Stomach (tissue), 9 donors: ENCODE results near the gene NT5DC1. TPM values are rescaled to one million over a fixed set of nuclear protein-coding genes. Genes with fewer than 3 reads are reported as not detected.

ENCODE experiments used
- DNase-seq, 2 donors: peaks; one replicate each; pipeline versions ENCODE4 v3.0.0 to v3.0.0-alpha.2; 2013 to 2019
- H3K27ac ChIP-seq, 5 donors: fragments of 200-600 bp in 4 of 5; sonication (generic) in 4 of 5; one replicate each; pipeline ENCODE4 v1.5.1; 2013 to 2019; ENCODE audit warnings: mild to moderate bottlenecking in 1 of 5, moderate library complexity in 1 of 5
- H3K27me3 ChIP-seq, 3 donors: fragments of 200-600 bp; sonication (generic); one replicate each; pipeline ENCODE4 v1.5.1; 2017 to 2019; ENCODE audit warnings: mixed run types in 1 of 3
- H3K36me3 ChIP-seq, 4 donors: fragments of 200-600 bp; sonication (generic); 1 replicate in 3 of 4; 2 replicates in 1 of 4; pipeline ENCODE4 v1.5.1; 2016 to 2019
- H3K4me1 ChIP-seq, 4 donors: fragments of 200-600 bp; sonication (generic); one replicate each; pipeline ENCODE4 v1.5.1; 2016 to 2019
- H3K4me3 ChIP-seq, 4 donors: fragments of 200-600 bp; sonication (generic) in 3 of 4; one replicate each; pipeline ENCODE4 v1.5.1; 2016 to 2019; ENCODE audit warnings: mild to moderate bottlenecking in 1 of 4
- H3K9me3 ChIP-seq, 4 donors: fragments of 200-600 bp; sonication (generic); one replicate each; pipeline ENCODE4 v1.5.1; 2016 to 2019
- EP300 ChIP-seq: sonication (generic); formaldehyde crosslinking; IDR thresholded peaks from one replicate; pipeline ENCODE4 v1.6.1; 2017; ENCODE audit warnings: antibody characterized with exemption
- POLR2A ChIP-seq, 4 donors: fragments of 450-650 bp; IDR thresholded peaks; one replicate each; pipeline ENCODE4 v1.6.1; 2016; ENCODE audit warnings: antibody characterized with exemption in 4 of 4, control low read depth in 2 of 4, mild to moderate bottlenecking in 1 of 4, moderate library complexity in 1 of 4
- POLR2AphosphoS5 ChIP-seq, 3 donors: sonication (generic); formaldehyde crosslinking; IDR thresholded peaks; one replicate each; pipeline ENCODE4 v1.6.1; 2016; ENCODE audit warnings: antibody characterized with exemption in 3 of 3
- WGBS, 5 donors: extraction: QIAGEN DNeasy Blood & Tissue Kit in 3 of 5; methylation state at CpG; one replicate each; pipeline versions ENCODE4 v1.1.5 to v1.1.7; 2013 to 2018; 5-methylcytosine and 5-hydroxymethylcytosine counted together
- intact Hi-C: fragments of 100-400 bp; cut with DNase I; formaldehyde crosslinking; loops from one replicate; pipeline ENCODE4 v1.15.1; 2023; ENCODE audit warnings: low total_unique reads
- polyA plus RNA-seq, 3 donors: library from polyadenylated mRNA; stranded (reverse); fragments of 200-250 nt; gene quantifications; one replicate each; pipeline ENCODE4 v1.2.3, GENCODE V29; 2013
- total RNA-seq, 5 donors: library from RNA; depleted of rRNA; stranded (reverse); fragments of >200 nt; gene quantifications; one replicate each; pipeline versions ENCODE4 v1.1.0 to v1.2.3, GENCODE V29; 2014 to 2016
- TF ChIP-seq, protein P1 (sequence below), 7 experiments: fragments of 450-650 bp in 4 of 7; fragments of 200-600 bp in 3 of 7; sonication (generic) in 3 of 7; IDR thresholded peaks; one replicate each; pipeline ENCODE4 v1.5.1; 2016 to 2019; ENCODE audit warnings: antibody characterized with exemption in 7 of 7, control low read depth in 2 of 7, mild to moderate bottlenecking in 1 of 7
- donor health status: healthy with polysubstance abuse.
- donor health status: Bipolar disorder and iron deficiency.
- donor health status: healthy.

Gene NT5DC1
- total and polyA plus RNA-seq, 8 donors, result 8.0 to 136 (median 17.4) TPM

DNA sequence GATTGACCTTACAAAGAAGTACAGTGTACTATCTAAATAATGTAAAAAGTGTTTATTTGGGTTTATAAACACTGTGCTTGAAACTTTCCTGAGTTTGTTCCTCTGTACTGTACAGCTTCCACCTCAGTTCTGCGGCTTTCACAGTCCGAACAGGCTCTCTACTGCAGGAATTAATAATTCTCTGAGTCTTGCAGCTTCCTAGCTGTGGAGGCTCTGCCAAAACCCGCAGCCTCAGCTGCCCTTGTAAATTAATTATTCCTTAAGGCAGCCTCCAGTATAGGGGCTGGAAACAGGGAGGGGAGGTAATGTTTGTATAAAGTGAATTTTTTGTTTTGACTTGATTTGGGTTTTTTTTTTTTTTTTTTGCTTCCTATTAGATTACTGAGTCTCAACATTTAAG lies 134.0 kb downstream of the NT5DC1 start:
- no peaks in the 10 kb centered on the region for H3K9me3 ChIP-seq
- TF ChIP-seq, protein P1, sequence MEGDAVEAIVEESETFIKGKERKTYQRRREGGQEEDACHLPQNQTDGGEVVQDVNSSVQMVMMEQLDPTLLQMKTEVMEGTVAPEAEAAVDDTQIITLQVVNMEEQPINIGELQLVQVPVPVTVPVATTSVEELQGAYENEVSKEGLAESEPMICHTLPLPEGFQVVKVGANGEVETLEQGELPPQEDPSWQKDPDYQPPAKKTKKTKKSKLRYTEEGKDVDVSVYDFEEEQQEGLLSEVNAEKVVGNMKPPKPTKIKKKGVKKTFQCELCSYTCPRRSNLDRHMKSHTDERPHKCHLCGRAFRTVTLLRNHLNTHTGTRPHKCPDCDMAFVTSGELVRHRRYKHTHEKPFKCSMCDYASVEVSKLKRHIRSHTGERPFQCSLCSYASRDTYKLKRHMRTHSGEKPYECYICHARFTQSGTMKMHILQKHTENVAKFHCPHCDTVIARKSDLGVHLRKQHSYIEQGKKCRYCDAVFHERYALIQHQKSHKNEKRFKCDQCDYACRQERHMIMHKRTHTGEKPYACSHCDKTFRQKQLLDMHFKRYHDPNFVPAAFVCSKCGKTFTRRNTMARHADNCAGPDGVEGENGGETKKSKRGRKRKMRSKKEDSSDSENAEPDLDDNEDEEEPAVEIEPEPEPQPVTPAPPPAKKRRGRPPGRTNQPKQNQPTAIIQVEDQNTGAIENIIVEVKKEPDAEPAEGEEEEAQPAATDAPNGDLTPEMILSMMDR (IDR thresholded peaks at IDR 0.05), result no peak
- no peak for TF ChIP-seq POLR2A (IDR thresholded peaks at IDR 0.05)
- H3K27me3 ChIP-seq, result no peaks in the 10 kb centered on the region
- peak in 1 of 2 donors; percentile 17 for DNase-seq
- H3K4me3 ChIP-seq, result no peak overlapping the region
- peaks cover 4 to 36% (median 29%) of the 10 kb centered on the region in 4 donors for H3K36me3 ChIP-seq
- WGBS, 5 donors, result 68 to 80% (median 70%) methylated on average over 3 of the region's 3 CpGs
- no peak overlapping the region for H3K27ac ChIP-seq
- no peaks in the 10 kb centered on the region for H3K4me1 ChIP-seq
- intact Hi-C loops, result no loop called here

DNA sequence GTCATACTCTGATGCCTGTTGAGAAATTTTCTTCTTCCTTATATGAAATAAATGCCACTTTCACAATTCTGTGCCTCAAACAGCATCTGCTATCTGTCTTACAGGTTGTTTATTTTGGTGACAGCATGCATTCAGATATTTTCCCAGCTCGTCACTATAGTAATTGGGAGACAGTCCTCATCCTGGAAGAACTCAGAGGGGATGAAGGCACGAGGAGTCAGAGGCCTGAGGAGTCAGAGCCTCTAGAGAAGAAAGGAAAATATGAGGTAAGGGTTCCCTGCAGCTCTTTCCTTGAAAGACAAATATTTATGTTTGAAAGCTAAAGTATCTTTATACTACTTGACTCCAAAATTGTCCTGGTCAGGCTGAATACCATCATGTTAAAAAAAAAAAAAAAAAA lies 137.4 kb downstream of the NT5DC1 start:
- Histone ChIP-seq H3K36me3 (peaks cover 4 to 41% (median 31%) of the 10 kb centered on the region in 4 donors), H3K4me1 (no peaks in the 10 kb centered on the region), H3K4me3 (no peak overlapping the region), H3K27me3 (no peaks in the 10 kb centered on the region), H3K9me3 (no peaks in the 10 kb centered on the region), H3K27ac (no peak overlapping the region)
- intact Hi-C loops, result no loop called here
- 64 to 89% (median 72%) methylated on average over 2 of the region's 2 CpGs for WGBS, 5 donors
- TF ChIP-seq EP300 (no peak), POLR2AphosphoS5 (IDR thresholded peaks at IDR 0.05) (no peak)
- TF ChIP-seq, protein P1 (IDR thresholded peaks at IDR 0.05), result no peak
- DNase-seq, result no peak

DNA sequence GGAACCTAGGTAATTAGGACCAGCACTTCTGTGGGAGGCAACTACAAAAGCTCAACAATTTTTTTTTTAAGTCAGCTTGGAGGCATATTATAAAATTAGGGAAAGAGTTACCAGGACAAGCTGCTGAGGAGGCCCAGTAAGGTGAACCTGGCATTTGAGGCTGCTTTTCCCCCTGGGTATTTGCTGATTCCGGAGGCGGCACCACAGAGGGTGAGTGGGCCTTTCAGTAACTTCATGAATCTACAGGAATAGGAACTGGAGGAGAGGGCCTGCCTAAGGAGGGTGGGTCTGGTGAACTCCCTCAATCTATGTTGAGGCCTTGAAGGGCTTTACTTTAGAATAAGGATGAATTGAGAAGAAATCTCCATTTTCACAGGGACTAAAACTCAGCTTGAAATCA lies 138.6 kb downstream of the NT5DC1 start:
- 92 to 100% (median 98%) methylated on average over 2 of the region's 2 CpGs for WGBS, 5 donors
- intact Hi-C loops, result no loop called here
- DNase-seq, result no peak
- Histone ChIP-seq H3K27ac (no peak overlapping the region), H3K4me1 (no peaks in the 10 kb centered on the region), H3K4me3 (no peak overlapping the region), H3K36me3 (peaks cover 4 to 38% (median 32%) of the 10 kb centered on the region in 4 donors), H3K9me3 (no peaks in the 10 kb centered on the region), H3K27me3 (no peaks in the 10 kb centered on the region)
- no peak for TF ChIP-seq EP300
- TF ChIP-seq, protein P1 (IDR thresholded peaks at IDR 0.05), result no peak
- TF ChIP-seq POLR2AphosphoS5 (IDR thresholded peaks at IDR 0.05), result no peak
- no peak for TF ChIP-seq POLR2A (IDR thresholded peaks at IDR 0.05)

DNA sequence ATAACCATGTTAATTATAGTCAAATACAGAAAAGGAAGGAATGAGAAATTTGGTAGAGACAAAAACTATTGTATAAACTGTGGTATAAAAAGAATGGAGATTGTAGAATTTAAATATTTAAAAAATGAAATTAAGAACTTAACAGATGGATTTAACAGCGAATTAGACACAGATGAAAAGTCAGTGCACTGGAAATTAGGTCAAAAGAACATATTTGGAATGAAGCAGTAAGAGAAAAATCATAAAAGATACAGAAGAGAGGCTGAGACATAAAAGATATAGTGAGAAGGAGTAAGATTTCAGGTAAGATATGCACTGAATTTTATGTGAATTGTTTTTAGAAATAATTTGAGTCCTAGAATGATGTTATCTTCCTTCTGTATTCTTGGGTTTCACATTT lies 139.2 kb downstream of the NT5DC1 start:
- 95 to 100% (median 96%) methylated on average over 1 of the region's 1 CpG for WGBS, 5 donors
- intact Hi-C loops, result no loop called here
- Histone ChIP-seq H3K4me1 (no peaks in the 10 kb centered on the region), H3K4me3 (no peak overlapping the region), H3K27me3 (no peaks in the 10 kb centered on the region), H3K36me3 (peaks cover 4 to 40% (median 33%) of the 10 kb centered on the region in 4 donors), H3K9me3 (no peaks in the 10 kb centered on the region), H3K27ac (no peak overlapping the region)
- TF ChIP-seq, protein P1 (IDR thresholded peaks at IDR 0.05), result no peak
- TF ChIP-seq POLR2A (IDR thresholded peaks at IDR 0.05) (no peak), POLR2AphosphoS5 (IDR thresholded peaks at IDR 0.05) (no peak), EP300 (no peak)
- DNase-seq, result no peak
